ENCODE data around the gene SLC6A20. TPM values are rescaled to one million over a fixed set of nuclear protein-coding genes. Genes with fewer than 3 reads are reported as not detected.

The SLC6A20 gene
- total and polyA plus RNA-seq, 2 experiments from 2014 or later, result 0.05 to 0.14 TPM

GRCh38 chr3:45807681-45808540, 11.6 kb upstream of the SLC6A20 start:
- H3K9me2 ChIP-seq (ENCODE audit: insufficient read depth), result no peaks in the 10 kb centered on the region
- no peak overlapping the region for H3K27ac ChIP-seq (ENCODE audit: low read depth)
- no peaks in the 10 kb centered on the region for H3K4me1 ChIP-seq (ENCODE audit: insufficient read depth)
- H3K4me3 Mint-ChIP-seq, result no peak overlapping the region
- H3K4me2 ChIP-seq, result no peak overlapping the region
- TF ChIP-seq, protein P1, sequence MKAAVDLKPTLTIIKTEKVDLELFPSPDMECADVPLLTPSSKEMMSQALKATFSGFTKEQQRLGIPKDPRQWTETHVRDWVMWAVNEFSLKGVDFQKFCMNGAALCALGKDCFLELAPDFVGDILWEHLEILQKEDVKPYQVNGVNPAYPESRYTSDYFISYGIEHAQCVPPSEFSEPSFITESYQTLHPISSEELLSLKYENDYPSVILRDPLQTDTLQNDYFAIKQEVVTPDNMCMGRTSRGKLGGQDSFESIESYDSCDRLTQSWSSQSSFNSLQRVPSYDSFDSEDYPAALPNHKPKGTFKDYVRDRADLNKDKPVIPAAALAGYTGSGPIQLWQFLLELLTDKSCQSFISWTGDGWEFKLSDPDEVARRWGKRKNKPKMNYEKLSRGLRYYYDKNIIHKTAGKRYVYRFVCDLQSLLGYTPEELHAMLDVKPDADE (IDR thresholded peaks at IDR 0.05), result no peak
- TF ChIP-seq JUNB (IDR thresholded peaks at IDR 0.05; ENCODE audit: unreplicated experiment), result no peak
- TF ChIP-seq, protein P2, sequence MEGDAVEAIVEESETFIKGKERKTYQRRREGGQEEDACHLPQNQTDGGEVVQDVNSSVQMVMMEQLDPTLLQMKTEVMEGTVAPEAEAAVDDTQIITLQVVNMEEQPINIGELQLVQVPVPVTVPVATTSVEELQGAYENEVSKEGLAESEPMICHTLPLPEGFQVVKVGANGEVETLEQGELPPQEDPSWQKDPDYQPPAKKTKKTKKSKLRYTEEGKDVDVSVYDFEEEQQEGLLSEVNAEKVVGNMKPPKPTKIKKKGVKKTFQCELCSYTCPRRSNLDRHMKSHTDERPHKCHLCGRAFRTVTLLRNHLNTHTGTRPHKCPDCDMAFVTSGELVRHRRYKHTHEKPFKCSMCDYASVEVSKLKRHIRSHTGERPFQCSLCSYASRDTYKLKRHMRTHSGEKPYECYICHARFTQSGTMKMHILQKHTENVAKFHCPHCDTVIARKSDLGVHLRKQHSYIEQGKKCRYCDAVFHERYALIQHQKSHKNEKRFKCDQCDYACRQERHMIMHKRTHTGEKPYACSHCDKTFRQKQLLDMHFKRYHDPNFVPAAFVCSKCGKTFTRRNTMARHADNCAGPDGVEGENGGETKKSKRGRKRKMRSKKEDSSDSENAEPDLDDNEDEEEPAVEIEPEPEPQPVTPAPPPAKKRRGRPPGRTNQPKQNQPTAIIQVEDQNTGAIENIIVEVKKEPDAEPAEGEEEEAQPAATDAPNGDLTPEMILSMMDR (conservative IDR thresholded peaks at IDR 0.05; ENCODE audit: low read depth in 2 of 2), result no peak
- TF ChIP-seq EZH2phosphoT487 (IDR thresholded peaks at IDR 0.05; ENCODE audit: unreplicated experiment), result no peak
- TF ChIP-seq EZH2 (IDR thresholded peaks at IDR 0.05; ENCODE audit: low read depth, unreplicated experiment), result no peak
- TF ChIP-seq ZNF114 (CRISPR knock-in tag; IDR thresholded peaks at IDR 0.05), result no peak
- TF ChIP-seq CREB1 (CRISPR knock-in tag; IDR thresholded peaks at IDR 0.05; ENCODE audit: low read depth), result no peak
- TF ChIP-seq NANOG (IDR thresholded peaks at IDR 0.05; ENCODE audit: borderline replicate concordance), result no peak
- TF ChIP-seq STAT1 (IDR thresholded peaks at IDR 0.05; ENCODE audit: unreplicated experiment), result no peak
- no peak for TF ChIP-seq POLR2AphosphoS5 (IDR thresholded peaks at IDR 0.05; ENCODE audit: low read depth)
- TF ChIP-seq REST (IDR thresholded peaks at IDR 0.05; ENCODE audit: unreplicated experiment), result no peak
- TF ChIP-seq, protein P3, sequence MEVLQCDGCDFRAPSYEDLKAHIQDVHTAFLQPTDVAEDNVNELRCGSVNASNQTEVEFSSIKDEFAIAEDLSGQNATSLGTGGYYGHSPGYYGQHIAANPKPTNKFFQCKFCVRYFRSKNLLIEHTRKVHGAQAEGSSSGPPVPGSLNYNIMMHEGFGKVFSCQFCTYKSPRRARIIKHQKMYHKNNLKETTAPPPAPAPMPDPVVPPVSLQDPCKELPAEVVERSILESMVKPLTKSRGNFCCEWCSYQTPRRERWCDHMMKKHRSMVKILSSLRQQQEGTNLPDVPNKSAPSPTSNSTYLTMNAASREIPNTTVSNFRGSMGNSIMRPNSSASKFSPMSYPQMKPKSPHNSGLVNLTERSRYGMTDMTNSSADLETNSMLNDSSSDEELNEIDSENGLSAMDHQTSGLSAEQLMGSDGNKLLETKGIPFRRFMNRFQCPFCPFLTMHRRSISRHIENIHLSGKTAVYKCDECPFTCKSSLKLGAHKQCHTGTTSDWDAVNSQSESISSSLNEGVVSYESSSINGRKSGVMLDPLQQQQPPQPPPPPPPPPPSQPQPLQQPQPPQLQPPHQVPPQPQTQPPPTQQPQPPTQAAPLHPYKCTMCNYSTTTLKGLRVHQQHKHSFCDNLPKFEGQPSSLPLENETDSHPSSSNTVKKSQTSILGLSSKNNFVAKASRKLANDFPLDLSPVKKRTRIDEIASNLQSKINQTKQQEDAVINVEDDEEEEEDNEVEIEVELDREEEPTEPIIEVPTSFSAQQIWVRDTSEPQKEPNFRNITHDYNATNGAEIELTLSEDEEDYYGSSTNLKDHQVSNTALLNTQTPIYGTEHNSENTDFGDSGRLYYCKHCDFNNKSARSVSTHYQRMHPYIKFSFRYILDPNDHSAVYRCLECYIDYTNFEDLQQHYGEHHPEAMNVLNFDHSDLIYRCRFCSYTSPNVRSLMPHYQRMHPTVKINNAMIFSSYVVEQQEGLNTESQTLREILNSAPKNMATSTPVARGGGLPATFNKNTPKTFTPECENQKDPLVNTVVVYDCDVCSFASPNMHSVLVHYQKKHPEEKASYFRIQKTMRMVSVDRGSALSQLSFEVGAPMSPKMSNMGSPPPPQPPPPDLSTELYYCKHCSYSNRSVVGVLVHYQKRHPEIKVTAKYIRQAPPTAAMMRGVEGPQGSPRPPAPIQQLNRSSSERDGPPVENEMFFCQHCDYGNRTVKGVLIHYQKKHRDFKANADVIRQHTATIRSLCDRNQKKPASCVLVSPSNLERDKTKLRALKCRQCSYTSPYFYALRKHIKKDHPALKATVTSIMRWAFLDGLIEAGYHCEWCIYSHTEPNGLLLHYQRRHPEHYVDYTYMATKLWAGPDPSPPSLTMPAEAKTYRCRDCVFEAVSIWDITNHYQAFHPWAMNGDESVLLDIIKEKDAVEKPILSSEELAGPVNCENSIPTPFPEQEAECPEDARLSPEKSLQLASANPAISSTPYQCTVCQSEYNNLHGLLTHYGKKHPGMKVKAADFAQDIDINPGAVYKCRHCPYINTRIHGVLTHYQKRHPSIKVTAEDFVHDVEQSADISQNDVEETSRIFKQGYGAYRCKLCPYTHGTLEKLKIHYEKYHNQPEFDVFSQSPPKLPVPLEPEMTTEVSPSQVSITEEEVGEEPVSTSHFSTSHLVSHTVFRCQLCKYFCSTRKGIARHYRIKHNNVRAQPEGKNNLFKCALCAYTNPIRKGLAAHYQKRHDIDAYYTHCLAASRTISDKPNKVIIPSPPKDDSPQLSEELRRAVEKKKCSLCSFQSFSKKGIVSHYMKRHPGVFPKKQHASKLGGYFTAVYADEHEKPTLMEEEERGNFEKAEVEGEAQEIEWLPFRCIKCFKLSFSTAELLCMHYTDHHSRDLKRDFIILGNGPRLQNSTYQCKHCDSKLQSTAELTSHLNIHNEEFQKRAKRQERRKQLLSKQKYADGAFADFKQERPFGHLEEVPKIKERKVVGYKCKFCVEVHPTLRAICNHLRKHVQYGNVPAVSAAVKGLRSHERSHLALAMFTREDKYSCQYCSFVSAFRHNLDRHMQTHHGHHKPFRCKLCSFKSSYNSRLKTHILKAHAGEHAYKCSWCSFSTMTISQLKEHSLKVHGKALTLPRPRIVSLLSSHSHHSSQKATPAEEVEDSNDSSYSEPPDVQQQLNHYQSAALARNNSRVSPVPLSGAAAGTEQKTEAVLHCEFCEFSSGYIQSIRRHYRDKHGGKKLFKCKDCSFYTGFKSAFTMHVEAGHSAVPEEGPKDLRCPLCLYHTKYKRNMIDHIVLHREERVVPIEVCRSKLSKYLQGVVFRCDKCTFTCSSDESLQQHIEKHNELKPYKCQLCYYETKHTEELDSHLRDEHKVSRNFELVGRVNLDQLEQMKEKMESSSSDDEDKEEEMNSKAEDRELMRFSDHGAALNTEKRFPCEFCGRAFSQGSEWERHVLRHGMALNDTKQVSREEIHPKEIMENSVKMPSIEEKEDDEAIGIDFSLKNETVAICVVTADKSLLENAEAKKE (CRISPR knock-in tag; IDR thresholded peaks at IDR 0.05), result no peak
- no peak for TF ChIP-seq ZNF331 (CRISPR knock-in tag; IDR thresholded peaks at IDR 0.05; ENCODE audit: low read depth)
- no peaks in the 10 kb centered on the region for H4K20me1 ChIP-seq (replicated peaks; ENCODE audit: insufficient read depth)
- DNase-seq (ENCODE audit: low spot score), result no peak
- H3K9me3 Mint-ChIP-seq, result no peaks in the 10 kb centered on the region
- no peak overlapping the region for H3K4me3 ChIP-seq
- no peaks in the 10 kb centered on the region for H3K27me3 Mint-ChIP-seq (ENCODE audit: insufficient read depth, low read depth, poor library complexity)
- no peaks in the 10 kb centered on the region for H3F3A ChIP-seq (replicated peaks; ENCODE audit: low read depth)
- H3K4me1 Mint-ChIP-seq, result no peaks in the 10 kb centered on the region
- no peak overlapping the region for H3K27ac Mint-ChIP-seq
- H3K79me2 ChIP-seq (replicated peaks; ENCODE audit: insufficient read depth), result no peaks in the 10 kb centered on the region
- H3K36me3 ChIP-seq (ENCODE audit: insufficient read depth), result no peaks in the 10 kb centered on the region
- no peak overlapping the region for H2AFZ ChIP-seq
- no peaks in the 10 kb centered on the region for H3K27me3 ChIP-seq (ENCODE audit: insufficient read depth)
- no peaks in the 10 kb centered on the region for H3K36me3 Mint-ChIP-seq (ENCODE audit: low read depth)
- no peak for ATAC-seq
